T47D (cell line): ENCODE results near the gene SSBP4.

Source experiments
- DNase-seq, 2 experiments: peaks; one replicate each; pipeline versions ENCODE4 v3.0.0 to v3.0.0-alpha.2; 2011 to 2012; ENCODE audit warnings: low read depth in 1 of 2, low spot score in 1 of 2
- JUND ChIP-seq: IDR thresholded peaks from 2 replicates; pipeline ENCODE4 v1.6.1; 2012; ENCODE audit warnings: low read depth
- in situ Hi-C: cut with HindIII; loops from 2 replicates; pipeline ENCODE4 v1.10.0; 2016; ENCODE audit warnings: low sequenced_read_pairs, low pct_unique_long_range_greater_than_20kb

SSBP4 gene

GRCh38 chr19:18440936-18441803, 22.0 kb downstream of the SSBP4 start:
- TF ChIP-seq JUND, result no peak
- in situ Hi-C loops, result no loop called here
- no peak for DNase-seq

- DNase-seq, result no peak
- in situ Hi-C loops, result no loop called here
- no peak for TF ChIP-seq JUND
These were observed 22.9 kb downstream of the SSBP4 start for GRCh38 chr19:18441804-18442788.

DNA sequence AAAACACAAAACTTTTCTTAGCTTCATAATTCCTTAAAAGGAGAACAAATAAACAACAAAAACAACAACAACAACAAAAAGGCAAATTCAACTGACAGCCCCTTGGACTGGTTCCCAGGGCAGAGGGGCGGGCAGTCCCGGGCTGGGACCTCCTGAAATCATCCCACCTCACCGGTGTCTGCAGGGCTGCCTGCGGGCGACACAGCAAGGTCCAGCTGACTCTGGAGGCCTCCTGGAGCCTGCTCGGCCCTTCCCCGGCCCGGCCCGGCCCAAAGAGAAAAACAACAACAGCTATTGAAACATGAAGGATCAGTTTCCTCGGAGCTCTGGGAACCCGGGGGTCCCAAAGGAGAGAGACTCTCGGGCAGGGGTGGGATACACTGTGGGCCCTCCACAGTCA, 23.7 kb downstream of the SSBP4 start:
- TF ChIP-seq JUND, result no peak
- in situ Hi-C loops, result no loop called here
- DNase-seq, result no peak

DNA sequence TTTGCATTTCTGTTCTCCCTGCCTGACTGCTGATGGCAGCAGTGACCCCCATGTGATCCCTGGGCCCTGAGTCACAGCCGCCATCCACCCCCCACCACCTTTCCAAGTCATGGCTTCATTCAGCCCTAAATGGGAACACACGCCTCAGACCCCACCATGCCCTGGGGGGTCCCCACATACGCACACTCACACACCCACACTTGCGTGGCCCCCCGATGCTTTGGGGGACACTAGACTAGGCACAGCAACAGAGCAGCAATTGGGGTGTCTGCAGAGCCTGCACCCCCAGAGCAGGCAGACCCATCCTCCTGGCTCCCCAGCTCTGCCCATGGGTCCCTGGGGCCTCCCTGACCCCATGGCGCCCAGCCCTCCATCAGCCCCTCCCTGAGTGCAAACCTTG, 24.2 kb downstream of the SSBP4 start:
- DNase-seq, result no peak
- in situ Hi-C loops, result no loop called here
- no peak for TF ChIP-seq JUND

DNA sequence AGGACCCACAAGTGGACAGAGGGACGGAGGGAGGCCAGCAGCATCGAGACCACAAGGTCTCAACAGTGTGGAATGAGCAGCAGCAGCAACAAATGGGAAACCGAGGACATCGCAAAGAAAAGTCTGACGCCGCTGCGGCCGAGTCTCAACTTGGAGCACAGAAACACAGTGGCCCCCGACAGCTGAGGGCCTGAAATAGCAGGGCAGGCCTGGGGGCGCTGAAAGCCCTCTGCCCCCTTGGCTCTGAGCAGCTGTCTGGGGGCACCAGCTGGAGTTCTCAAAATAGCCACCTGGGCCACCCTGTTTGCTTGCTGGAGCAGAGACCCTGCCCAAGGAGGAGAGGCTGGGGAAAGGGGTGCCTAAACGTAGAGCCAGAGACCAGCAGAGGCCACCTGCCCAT, 24.6 kb downstream of the SSBP4 start:
- TF ChIP-seq JUND, result no peak
- in situ Hi-C loops, result no loop called here
- DNase-seq, result no peak

DNA sequence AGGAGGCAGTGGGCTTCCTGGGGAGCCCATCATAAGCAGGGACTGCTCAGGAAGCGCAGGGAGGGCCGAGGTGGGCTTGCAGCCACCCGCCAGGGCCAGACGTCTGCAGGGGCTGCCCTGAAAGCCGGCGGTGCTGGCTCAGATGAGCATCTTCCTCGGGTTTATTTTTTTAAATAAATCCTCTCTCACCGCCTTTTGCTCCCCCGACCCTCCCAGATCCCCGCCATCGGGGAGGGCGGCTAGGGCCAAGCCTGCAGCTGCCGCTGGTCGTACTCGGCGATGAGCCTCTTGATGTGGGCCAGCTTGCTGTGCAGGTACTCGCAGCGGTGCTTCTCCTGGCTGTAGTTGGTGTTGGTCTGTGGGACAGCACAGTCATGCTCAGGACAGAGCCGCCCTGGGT, 25.3 kb downstream of the SSBP4 start:
- in situ Hi-C loops, result no loop called here
- TF ChIP-seq JUND, result no peak
- DNase-seq, result no peak

DNA sequence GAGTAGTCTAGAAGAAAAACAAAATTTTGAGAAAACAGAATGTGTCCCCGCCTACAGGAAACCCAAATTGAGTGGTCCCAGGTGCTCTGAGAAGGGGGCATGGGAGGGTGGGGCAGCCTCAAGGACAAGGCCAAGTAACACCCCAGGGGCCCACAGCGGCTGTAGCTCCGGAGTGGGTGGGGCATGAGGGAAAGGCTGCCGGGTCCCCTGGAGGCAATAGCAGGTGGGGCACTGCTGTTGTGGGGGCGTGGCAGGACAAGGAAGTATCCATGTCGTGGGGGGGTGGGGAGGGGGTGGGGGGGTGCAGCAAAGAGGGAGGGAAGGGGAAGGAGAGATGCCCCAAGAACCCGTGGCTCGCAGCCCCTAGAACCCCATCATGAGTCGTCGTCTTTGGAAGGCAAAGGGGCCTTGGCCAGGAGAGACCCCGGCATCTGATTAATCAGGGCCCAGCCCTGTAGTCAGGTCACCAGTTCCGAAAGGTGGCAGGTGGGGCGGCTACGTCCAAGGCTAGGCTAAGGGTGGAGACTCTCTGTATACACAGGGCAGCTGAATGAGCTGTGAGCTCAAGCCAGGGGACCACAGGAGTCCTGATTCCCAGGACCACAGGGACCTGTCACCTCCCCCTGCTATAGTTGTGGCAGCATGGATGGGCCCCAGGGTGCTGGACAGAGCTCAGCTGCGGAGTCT, 26.2 kb downstream of the SSBP4 start:
- TF ChIP-seq JUND, result no peak
- DNase-seq, result no peak
- in situ Hi-C loops, result no loop called here

- no peak for TF ChIP-seq JUND
- in situ Hi-C loops, result no loop called here
- peak in 1 of 2 experiments; percentile 77 for DNase-seq
These were observed 27.1 kb downstream of the SSBP4 start for GRCh38 chr19:18446145-18446810.

GRCh38 chr19:18446811-18447359, 27.7 kb downstream of the SSBP4 start:
- no peak for TF ChIP-seq JUND
- DNase-seq, result peak; percentile 71 to 93
- in situ Hi-C loops, result no loop called here

- DNase-seq, result no peak
- in situ Hi-C loops, result no loop called here
- no peak for TF ChIP-seq JUND
These were observed 30.4 kb downstream of the SSBP4 start for GRCh38 chr19:18449552-18449951.

DNA sequence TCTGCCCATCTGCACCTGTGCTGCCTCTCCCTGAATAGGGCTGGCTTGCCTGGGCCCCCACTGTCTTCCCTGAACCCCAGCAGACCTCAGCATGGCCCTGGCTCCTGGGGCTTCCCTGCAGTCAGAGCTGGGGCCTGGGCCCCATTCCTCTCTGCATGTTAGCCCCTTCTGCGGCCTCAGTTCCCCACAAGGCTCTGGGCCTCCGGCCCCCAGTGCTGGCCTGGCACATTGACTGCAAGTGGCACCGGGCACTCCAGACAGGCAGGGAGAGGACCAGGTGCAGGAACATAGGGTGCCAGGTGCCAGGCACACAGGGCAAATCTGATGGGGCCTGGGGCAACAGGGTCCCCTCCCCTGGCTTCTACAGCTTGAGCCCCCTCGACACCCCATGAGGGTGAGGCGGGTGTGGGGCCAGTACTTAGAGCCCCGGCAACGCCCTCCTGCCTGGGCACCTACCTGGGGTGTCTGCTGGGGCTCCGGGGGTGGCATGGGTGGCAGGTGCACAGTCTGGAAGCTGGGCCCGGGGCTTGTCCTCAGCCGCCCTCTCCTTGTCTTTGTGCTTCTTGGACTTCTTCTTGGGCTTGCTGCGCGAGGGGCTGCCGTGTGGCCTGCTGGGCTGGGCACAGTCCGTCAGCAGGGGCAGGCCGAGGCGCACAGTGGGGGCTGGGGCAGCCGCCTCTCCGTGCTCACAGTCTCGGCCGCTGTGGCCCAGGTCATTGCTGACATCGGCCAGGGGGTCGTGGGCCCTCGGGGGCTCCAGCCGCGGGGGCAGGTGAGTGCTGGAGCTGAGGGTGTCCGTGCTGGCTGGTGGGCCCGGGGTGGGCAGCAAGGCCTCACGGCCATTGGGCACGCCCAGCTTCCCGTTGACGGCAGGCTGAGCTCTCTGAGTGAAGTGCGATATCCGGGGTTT, 31.1 kb downstream of the SSBP4 start:
- in situ Hi-C loops, result no loop called here
- no peak for TF ChIP-seq JUND
- DNase-seq, result no peak
